HepG2 (cell line): ENCODE data around the gene PLOD2.

Experiments
- CTCF ChIP-seq: sonication (generic); formaldehyde crosslinking; IDR thresholded peaks from 2 replicates; pipeline ENCODE4 v1.5.0; 2020; ENCODE audit warnings: mild to moderate bottlenecking, missing genetic modification reagents, moderate library complexity
- PCBP1 ChIP-seq: fragments of 200-400 bp; formaldehyde crosslinking; IDR thresholded peaks from 2 replicates; pipeline ENCODE4 v1.6.1; 2017; ENCODE audit warnings: mild to moderate bottlenecking, low read depth, low read length, borderline replicate concordance
- PHF20 ChIP-seq: sonication (generic); formaldehyde crosslinking; IDR thresholded peaks from 2 replicates; pipeline ENCODE4 v1.5.0; 2020; ENCODE audit warnings: mild to moderate bottlenecking, missing genetic modification reagents
- PHF8 ChIP-seq: sonication (generic); formaldehyde crosslinking; IDR thresholded peaks from 2 replicates; pipeline ENCODE4 v1.5.0; 2020; ENCODE audit warnings: missing genetic modification reagents
- SNAPC5 ChIP-seq: sonication (generic); formaldehyde crosslinking; IDR thresholded peaks from 2 replicates; pipeline ENCODE4 v1.8.1; 2023; ENCODE audit warnings: mild to moderate bottlenecking, missing genetic modification reagents, borderline replicate concordance
- TOPORS ChIP-seq: sonication (generic); formaldehyde crosslinking; IDR thresholded peaks from 2 replicates; pipeline ENCODE4 v1.8.0; 2023; ENCODE audit warnings: mild to moderate bottlenecking, missing genetic modification reagents
- ZNF331 ChIP-seq: sonication (generic); formaldehyde crosslinking; IDR thresholded peaks from 2 replicates; pipeline ENCODE4 v1.4.0; 2020; ENCODE audit warnings: missing genetic modification reagents
- ZNF350 ChIP-seq: sonication (generic); formaldehyde crosslinking; IDR thresholded peaks from 2 replicates; pipeline ENCODE4 v1.4.0; 2020; ENCODE audit warnings: mild to moderate bottlenecking, low read depth, missing genetic modification reagents, borderline replicate concordance
- ZNF770 ChIP-seq: sonication (generic); formaldehyde crosslinking; IDR thresholded peaks from 2 replicates; pipeline ENCODE4 v1.5.0; 2020; ENCODE audit warnings: mild to moderate bottlenecking, missing genetic modification reagents
- ZNF781 ChIP-seq: sonication (generic); formaldehyde crosslinking; IDR thresholded peaks from 2 replicates; pipeline ENCODE4 v1.5.1; 2020; ENCODE audit warnings: borderline replicate concordance, mild to moderate bottlenecking, missing genetic modification reagents; ENCODE audit errors: not compliant biosample characterization

- no peak for TF ChIP-seq CTCF (CRISPR knock-in tag)
- no peak for TF ChIP-seq ZNF331 (CRISPR knock-in tag)
- no peak for TF ChIP-seq PHF8 (CRISPR knock-in tag)
- no peak for TF ChIP-seq ZNF350 (CRISPR knock-in tag)
- TF ChIP-seq PHF20 (CRISPR knock-in tag): no peak
- TF ChIP-seq ZNF770 (CRISPR knock-in tag): no peak
- no peak for TF ChIP-seq ZNF781 (CRISPR knock-in tag)
- no peak for TF ChIP-seq PCBP1
- no peak for TF ChIP-seq TOPORS (CRISPR knock-in tag)
- TF ChIP-seq SNAPC5 (CRISPR knock-in tag): no peak
These were observed 5.8 kb upstream of the PLOD2 start for GRCh38 chr3:146166826-146167225.
